SK-N-SH (cell line): ENCODE data around the gene LDB1. TPM values are rescaled to one million over a fixed set of nuclear protein-coding genes. Genes with fewer than 3 reads are reported as not detected.

ENCODE experiments used
- CTCF ChIA-PET: fragments of 300-600, 350-600 bp; formaldehyde crosslinking; extraction: SDS; loops from one replicate; lab custom pipeline; 2021; lab: Yijun Ruan, JAX
- POLR2A ChIA-PET: fragments of 350-600 bp; sonication (Branson Sonifier 250); formaldehyde crosslinking; extraction: SDS; loops from one replicate; lab custom pipeline; 2020; ENCODE audit warnings: antibody characterized with exemption, inconsistent platforms; lab: Yijun Ruan, JAX
- DNase-seq: peaks from one replicate; pipeline ENCODE4 v3.0.0; 2012
- H2AFZ ChIP-seq: fragments of 200-600 bp; sonication (generic); 2 replicates; pipeline ENCODE4 v1.8.1; 2016; ENCODE audit warnings: antibody characterized with exemption, mild to moderate bottlenecking, low read depth
- H3F3A ChIP-seq: fragments of 200-600 bp; sonication (generic); replicated peaks from 2 replicates; pipeline ENCODE3; 2016; ENCODE audit warnings: antibody characterized with exemption, mild to moderate bottlenecking; ENCODE audit not compliant: insufficient read depth
- H3K27ac ChIP-seq, 2 experiments: fragments of 200-500 bp in 1 of 2; fragments of 200-600 bp in 1 of 2; sonication (Bioruptor generic) in 1 of 2; sonication (generic), shearing (Covaris generic) in 1 of 2; 2 replicates each; pipeline versions ENCODE4 v1.5.1 to v1.6.1; 2014 to 2016; ENCODE audit warnings: low read depth in 2 of 2, inconsistent platforms in 1 of 2, low read length in 1 of 2, mild to moderate bottlenecking in 1 of 2, mixed read lengths in 1 of 2
- H3K27me3 ChIP-seq: fragments of 200-600 bp; sonication (generic), shearing (Covaris generic); 2 replicates; pipeline ENCODE4 v1.6.1; 2016; ENCODE audit warnings: mixed run types; ENCODE audit not compliant: insufficient read depth
- H3K36me3 ChIP-seq, 2 experiments: fragments of 200-500 bp in 1 of 2; fragments of 200-600 bp in 1 of 2; sonication (Bioruptor generic) in 1 of 2; sonication (generic) in 1 of 2; replicated peaks in 1 of 2; 2 replicates each; pipeline versions ENCODE3 to v1.5.1; 2014 to 2016; ENCODE audit warnings: low read length in 1 of 2, mild to moderate bottlenecking in 1 of 2; ENCODE audit not compliant: insufficient read depth in 2 of 2, control insufficient read depth in 1 of 2
- H3K4me1 ChIP-seq, 2 experiments: fragments of 200-500 bp in 1 of 2; fragments of 200-600 bp in 1 of 2; sonication (Bioruptor generic) in 1 of 2; sonication (generic), shearing (Covaris generic) in 1 of 2; 2 replicates each; pipeline versions ENCODE4 v1.5.1 to v1.6.1; 2014 to 2016; ENCODE audit warnings: low read depth in 1 of 2, low read length in 1 of 2, mixed run types in 1 of 2; ENCODE audit not compliant: insufficient read depth in 2 of 2, control insufficient read depth in 1 of 2
- H3K4me2 ChIP-seq: fragments of 200-600 bp; sonication (generic), shearing (Covaris generic); 2 replicates; pipeline ENCODE4 v1.6.1; 2017; ENCODE audit warnings: mixed run types
- H3K4me3 ChIP-seq, 2 experiments: fragments of 200-500 bp in 1 of 2; fragments of 200-600 bp in 1 of 2; sonication (Bioruptor generic) in 1 of 2; sonication (generic), shearing (Covaris generic) in 1 of 2; 2 replicates each; pipeline versions ENCODE4 v1.5.1 to v1.8.1; 2014 to 2016; ENCODE audit warnings: low read depth in 2 of 2, inconsistent platforms in 1 of 2, low read length in 1 of 2, mild to moderate bottlenecking in 1 of 2, mixed read lengths in 1 of 2, moderate library complexity in 1 of 2
- H3K79me2 ChIP-seq: fragments of 200-600 bp; sonication (generic); 2 replicates; pipeline ENCODE4 v1.8.1; 2017; ENCODE audit warnings: mild to moderate bottlenecking; ENCODE audit not compliant: insufficient read depth
- H3K9ac ChIP-seq: fragments of 200-600 bp; sonication (generic); 2 replicates; pipeline ENCODE4 v1.6.1; 2017; ENCODE audit warnings: mixed run types
- H3K9me2 ChIP-seq: fragments of 200-600 bp; sonication (generic); 2 replicates; pipeline ENCODE4 v1.6.1; 2017; ENCODE audit warnings: mixed run types
- H3K9me3 ChIP-seq: fragments of 200-600 bp; sonication (generic); 2 replicates; pipeline ENCODE4 v1.6.1; 2017; ENCODE audit warnings: mixed run types, mild to moderate bottlenecking, moderate library complexity
- H4K20me1 ChIP-seq: fragments of 200-600 bp; sonication (generic); 2 replicates; pipeline ENCODE4 v1.6.1; 2017; ENCODE audit warnings: mild to moderate bottlenecking, mixed run types; ENCODE audit not compliant: insufficient read depth
- CHD2 ChIP-seq: fragments of 150-350 bp; IDR thresholded peaks from 2 replicates; pipeline ENCODE4 v1.6.1; 2018; ENCODE audit warnings: low read length; ENCODE audit not compliant: partially characterized antibody
- ELF1 ChIP-seq: IDR thresholded peaks from 2 replicates; pipeline ENCODE4 v1.4.0; 2012
- EP300 ChIP-seq, 2 experiments: IDR thresholded peaks; 2 replicates each; pipeline versions ENCODE4 v1.4.0 to v1.6.1; 2012; ENCODE audit warnings: borderline replicate concordance in 1 of 2, low read depth in 1 of 2, low read length in 1 of 2
- EZH2phosphoT487 ChIP-seq: fragments of 200-600 bp; sonication (generic); IDR thresholded peaks from 2 replicates; pipeline ENCODE4 v1.6.1; 2017; ENCODE audit warnings: low read depth, mixed run types, mild to moderate bottlenecking, antibody characterized with exemption, moderate library complexity, borderline replicate concordance
- FOXM1 ChIP-seq: IDR thresholded peaks from 2 replicates; pipeline ENCODE4 v1.4.0; 2012; ENCODE audit warnings: low read depth, mild to moderate bottlenecking
- JUND ChIP-seq: IDR thresholded peaks from 2 replicates; pipeline ENCODE4 v1.4.0; 2012
- MEF2A ChIP-seq: IDR thresholded peaks from 2 replicates; pipeline ENCODE4 v1.4.0; 2012; ENCODE audit warnings: low read depth, borderline replicate concordance
- MXI1 ChIP-seq: IDR thresholded peaks from 2 replicates; pipeline ENCODE4 v1.6.1; 2012; ENCODE audit warnings: mild to moderate bottlenecking, low read depth, low read length, improper control_type of control experiment
- NFIC ChIP-seq: IDR thresholded peaks from 2 replicates; pipeline ENCODE4 v1.4.0; 2012; ENCODE audit warnings: borderline replicate concordance
- POLR2AphosphoS5 ChIP-seq: IDR thresholded peaks from 2 replicates; pipeline ENCODE4 v1.6.1; 2012; ENCODE audit warnings: low read depth, low read length
- RAD21 ChIP-seq: IDR thresholded peaks from 2 replicates; pipeline ENCODE4 v1.6.1; 2012; ENCODE audit warnings: mild to moderate bottlenecking, low read length
- RFX5 ChIP-seq: IDR thresholded peaks from 2 replicates; pipeline ENCODE4 v1.6.1; 2012; ENCODE audit warnings: mild to moderate bottlenecking, improper control_type of control experiment, low read length
- RXRA ChIP-seq: IDR thresholded peaks from 2 replicates; pipeline ENCODE4 v1.4.0; 2012; ENCODE audit warnings: low read depth, mild to moderate bottlenecking, borderline replicate concordance
- SIN3A ChIP-seq: IDR thresholded peaks from 2 replicates; pipeline ENCODE4 v1.6.1; 2012; ENCODE audit warnings: low read depth, mild to moderate bottlenecking, low read length, moderate library complexity, borderline replicate concordance
- SMC3 ChIP-seq: IDR thresholded peaks from 2 replicates; pipeline ENCODE4 v1.6.1; 2012; ENCODE audit warnings: low read depth, low read length, improper control_type of control experiment
- TAF1 ChIP-seq: IDR thresholded peaks from 2 replicates; pipeline ENCODE4 v1.6.1; 2012; ENCODE audit warnings: low read depth, mild to moderate bottlenecking, low read length, moderate library complexity, borderline replicate concordance
- TCF12 ChIP-seq: IDR thresholded peaks from 2 replicates; pipeline ENCODE4 v1.4.0; 2012
- TEAD4 ChIP-seq: IDR thresholded peaks from 2 replicates; pipeline ENCODE4 v1.4.0; 2012; ENCODE audit warnings: mild to moderate bottlenecking, borderline replicate concordance; ENCODE audit not compliant: insufficient read depth
- YY1 ChIP-seq: IDR thresholded peaks from 2 replicates; pipeline ENCODE4 v1.4.0; 2012; ENCODE audit warnings: low read depth, mild to moderate bottlenecking
- WGBS: methylation state at CpG from one replicate; pipeline ENCODE4 v1.1.6; 2017; ENCODE audit warnings: low lambda C conversion rate; 5-methylcytosine and 5-hydroxymethylcytosine counted together
- polyA plus RNA-seq, 3 experiments: library from polyadenylated mRNA; depleted of rRNA; stranded (reverse); fragments of >200 nt; gene quantifications; 2 replicates each; pipeline ENCODE4 v1.2.3, GENCODE V29; 2012
- TF ChIP-seq, protein P1 (sequence below): fragments of 200-600 bp; sonication (generic); IDR thresholded peaks from 2 replicates; pipeline ENCODE4 v1.6.1; 2017; ENCODE audit warnings: antibody characterized with exemption, mild to moderate bottlenecking, moderate library complexity
- TF ChIP-seq, protein P2 (sequence below): fragments of 150-350 bp; IDR thresholded peaks from 2 replicates; pipeline ENCODE4 v1.6.1; 2017; ENCODE audit warnings: antibody characterized with exemption, low read length, low read depth, borderline replicate concordance
- TF ChIP-seq, protein P3 (sequence below): IDR thresholded peaks from 2 replicates; pipeline ENCODE4; 2012
- TF ChIP-seq, protein P4 (sequence below): fragments of 150-350 bp; IDR thresholded peaks from 2 replicates; pipeline ENCODE4 v1.6.1; 2016; ENCODE audit warnings: mild to moderate bottlenecking, low read depth, low read length
- TF ChIP-seq, protein P5 (sequence below): IDR thresholded peaks from 2 replicates; pipeline ENCODE4 v1.4.0; 2012; ENCODE audit warnings: low read depth
- TF ChIP-seq, protein P6 (sequence below): IDR thresholded peaks from 2 replicates; pipeline ENCODE4 v1.4.0; 2012; ENCODE audit warnings: low read depth, borderline replicate concordance

Gene LDB1
- polyA plus RNA-seq, 1 of the 3 experiments (the other 2 are of a cell fraction), result 85.9 TPM

DNA sequence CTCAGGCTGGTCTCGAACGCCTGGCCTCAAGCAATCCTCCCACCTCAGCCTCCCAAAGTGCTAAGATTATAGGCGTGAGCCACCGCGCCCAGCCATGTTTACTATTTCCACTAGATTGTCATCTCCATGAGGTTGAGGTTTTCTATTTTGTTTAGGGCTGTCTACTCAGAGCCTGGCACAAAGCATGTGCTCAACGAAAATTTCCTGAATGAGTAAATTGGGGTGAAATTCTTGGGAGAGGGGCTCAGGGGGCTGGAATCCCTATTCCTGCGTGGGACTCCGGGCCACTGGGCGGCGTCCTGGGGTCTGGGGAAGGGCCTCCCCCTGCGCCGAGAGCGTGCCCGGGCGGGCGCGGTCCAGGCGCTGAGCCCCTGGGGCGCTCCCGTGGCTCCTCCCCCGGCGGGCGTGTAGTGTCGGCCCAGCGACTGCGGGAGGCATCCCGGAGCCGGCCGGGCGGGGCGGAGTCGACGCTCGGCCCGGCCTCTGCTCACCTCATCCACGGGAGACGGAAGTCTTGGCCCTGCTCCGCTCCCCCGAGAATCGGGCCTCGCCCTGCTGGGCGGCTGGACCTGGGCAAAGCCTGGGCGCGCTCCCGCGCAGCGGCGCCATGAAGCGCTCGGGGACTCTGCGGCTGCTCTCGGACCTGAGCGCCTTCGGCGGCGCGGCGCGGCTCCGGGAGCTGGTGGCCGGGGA lies 55.2 kb downstream of the LDB1 start, which contains the start of gene HPS6:
TSS of gene HPS6 (plus strand) at position 482 of the 693 bp plus-strand sequence. CDS start at position 608, 126 bp downstream.
- Histone ChIP-seq H3F3A (peaks cover 12% of the 10 kb centered on the region), H3K9ac (peak within 1 kb of the TSS; percentile 96), H3K4me3 (peak within 1 kb of the TSS; percentile 78 to 92), H4K20me1 (peaks cover 19% of the 10 kb centered on the region), H3K36me3 (peaks cover 4 to 23% of the 10 kb centered on the region in 2 experiments), H3K27me3 (no peaks in the 10 kb centered on the region), H3K27ac (peak within 1 kb of the TSS; percentile 74), H3K79me2 (peaks cover 40% of the 10 kb centered on the region), H3K9me3 (no peaks in the 10 kb centered on the region), H3K4me1 (peaks cover 8 to 12% of the 10 kb centered on the region in 2 experiments; a peak in 3 of 4 replicates), H3K9me2 (no peaks in the 10 kb centered on the region), H2AFZ (peak within 1 kb of the TSS; percentile 91), H3K4me2 (peak within 1 kb of the TSS; percentile 98)
- ChIA-PET POLR2A (interaction anchor here (1.0 kb wide), 1 partner anchor 8 kb away, joined by 3 read pairs; no protein-coding TSS in a partner anchor), CTCF (interaction anchor here (0.9 to 5.4 kb wide), 8 partner anchors 9 to 224 kb away, joined by 3 to 25 read pairs (median 5); partner anchors contain the start of gene ARMH3)
- peak; percentile 98 for DNase-seq
- WGBS, result 16% methylated on average over 9 of the region's 61 CpGs
- TF ChIP-seq RXRA (no peak), MEF2A (no peak), POLR2AphosphoS5 (peak; percentile 82), ELF1 (peak; percentile 93), EP300 (IDR thresholded peaks at IDR 0.05; ENCODE audit: borderline replicate concordance in 1 of 2, low read depth in 1 of 2, low read length in 1 of 2) (peak in 1 of 2 experiments; percentile 14; a peak in 1 of 4 replicates), TCF12 (peak; percentile 21; the same call in 1 of the 2 replicates), RFX5 (no peak), SMC3 (no peak), YY1 (peak; percentile 30; the same call in 1 of the 2 replicates), SIN3A (no peak), FOXM1 (no peak), TAF1 (peak; percentile 64; the same call in 1 of the 2 replicates), EZH2phosphoT487 (no peak), TEAD4 (no peak), MXI1 (peak; percentile 79), RAD21 (peak; percentile 19), NFIC (peak; percentile 14; the same call in 1 of the 2 replicates), CHD2 (peak; percentile 40), JUND (no peak)
- TF ChIP-seq, protein P1, sequence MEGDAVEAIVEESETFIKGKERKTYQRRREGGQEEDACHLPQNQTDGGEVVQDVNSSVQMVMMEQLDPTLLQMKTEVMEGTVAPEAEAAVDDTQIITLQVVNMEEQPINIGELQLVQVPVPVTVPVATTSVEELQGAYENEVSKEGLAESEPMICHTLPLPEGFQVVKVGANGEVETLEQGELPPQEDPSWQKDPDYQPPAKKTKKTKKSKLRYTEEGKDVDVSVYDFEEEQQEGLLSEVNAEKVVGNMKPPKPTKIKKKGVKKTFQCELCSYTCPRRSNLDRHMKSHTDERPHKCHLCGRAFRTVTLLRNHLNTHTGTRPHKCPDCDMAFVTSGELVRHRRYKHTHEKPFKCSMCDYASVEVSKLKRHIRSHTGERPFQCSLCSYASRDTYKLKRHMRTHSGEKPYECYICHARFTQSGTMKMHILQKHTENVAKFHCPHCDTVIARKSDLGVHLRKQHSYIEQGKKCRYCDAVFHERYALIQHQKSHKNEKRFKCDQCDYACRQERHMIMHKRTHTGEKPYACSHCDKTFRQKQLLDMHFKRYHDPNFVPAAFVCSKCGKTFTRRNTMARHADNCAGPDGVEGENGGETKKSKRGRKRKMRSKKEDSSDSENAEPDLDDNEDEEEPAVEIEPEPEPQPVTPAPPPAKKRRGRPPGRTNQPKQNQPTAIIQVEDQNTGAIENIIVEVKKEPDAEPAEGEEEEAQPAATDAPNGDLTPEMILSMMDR, result peak; percentile 40; the same call in 1 of the 2 replicates
- TF ChIP-seq, protein P2, sequence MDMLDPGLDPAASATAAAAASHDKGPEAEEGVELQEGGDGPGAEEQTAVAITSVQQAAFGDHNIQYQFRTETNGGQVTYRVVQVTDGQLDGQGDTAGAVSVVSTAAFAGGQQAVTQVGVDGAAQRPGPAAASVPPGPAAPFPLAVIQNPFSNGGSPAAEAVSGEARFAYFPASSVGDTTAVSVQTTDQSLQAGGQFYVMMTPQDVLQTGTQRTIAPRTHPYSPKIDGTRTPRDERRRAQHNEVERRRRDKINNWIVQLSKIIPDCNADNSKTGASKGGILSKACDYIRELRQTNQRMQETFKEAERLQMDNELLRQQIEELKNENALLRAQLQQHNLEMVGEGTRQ, result no peak
- TF ChIP-seq, protein P3, sequence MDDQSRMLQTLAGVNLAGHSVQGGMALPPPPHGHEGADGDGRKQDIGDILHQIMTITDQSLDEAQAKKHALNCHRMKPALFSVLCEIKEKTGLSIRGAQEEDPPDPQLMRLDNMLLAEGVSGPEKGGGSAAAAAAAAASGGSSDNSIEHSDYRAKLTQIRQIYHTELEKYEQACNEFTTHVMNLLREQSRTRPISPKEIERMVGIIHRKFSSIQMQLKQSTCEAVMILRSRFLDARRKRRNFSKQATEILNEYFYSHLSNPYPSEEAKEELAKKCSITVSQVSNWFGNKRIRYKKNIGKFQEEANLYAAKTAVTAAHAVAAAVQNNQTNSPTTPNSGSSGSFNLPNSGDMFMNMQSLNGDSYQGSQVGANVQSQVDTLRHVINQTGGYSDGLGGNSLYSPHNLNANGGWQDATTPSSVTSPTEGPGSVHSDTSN, result no peak
- TF ChIP-seq, protein P4, sequence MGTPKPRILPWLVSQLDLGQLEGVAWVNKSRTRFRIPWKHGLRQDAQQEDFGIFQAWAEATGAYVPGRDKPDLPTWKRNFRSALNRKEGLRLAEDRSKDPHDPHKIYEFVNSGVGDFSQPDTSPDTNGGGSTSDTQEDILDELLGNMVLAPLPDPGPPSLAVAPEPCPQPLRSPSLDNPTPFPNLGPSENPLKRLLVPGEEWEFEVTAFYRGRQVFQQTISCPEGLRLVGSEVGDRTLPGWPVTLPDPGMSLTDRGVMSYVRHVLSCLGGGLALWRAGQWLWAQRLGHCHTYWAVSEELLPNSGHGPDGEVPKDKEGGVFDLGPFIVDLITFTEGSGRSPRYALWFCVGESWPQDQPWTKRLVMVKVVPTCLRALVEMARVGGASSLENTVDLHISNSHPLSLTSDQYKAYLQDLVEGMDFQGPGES, result no peak
- TF ChIP-seq, protein P5, sequence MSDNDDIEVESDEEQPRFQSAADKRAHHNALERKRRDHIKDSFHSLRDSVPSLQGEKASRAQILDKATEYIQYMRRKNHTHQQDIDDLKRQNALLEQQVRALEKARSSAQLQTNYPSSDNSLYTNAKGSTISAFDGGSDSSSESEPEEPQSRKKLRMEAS, result peak; percentile 50; the same call in 1 of the 2 replicates
- TF ChIP-seq, protein P6, sequence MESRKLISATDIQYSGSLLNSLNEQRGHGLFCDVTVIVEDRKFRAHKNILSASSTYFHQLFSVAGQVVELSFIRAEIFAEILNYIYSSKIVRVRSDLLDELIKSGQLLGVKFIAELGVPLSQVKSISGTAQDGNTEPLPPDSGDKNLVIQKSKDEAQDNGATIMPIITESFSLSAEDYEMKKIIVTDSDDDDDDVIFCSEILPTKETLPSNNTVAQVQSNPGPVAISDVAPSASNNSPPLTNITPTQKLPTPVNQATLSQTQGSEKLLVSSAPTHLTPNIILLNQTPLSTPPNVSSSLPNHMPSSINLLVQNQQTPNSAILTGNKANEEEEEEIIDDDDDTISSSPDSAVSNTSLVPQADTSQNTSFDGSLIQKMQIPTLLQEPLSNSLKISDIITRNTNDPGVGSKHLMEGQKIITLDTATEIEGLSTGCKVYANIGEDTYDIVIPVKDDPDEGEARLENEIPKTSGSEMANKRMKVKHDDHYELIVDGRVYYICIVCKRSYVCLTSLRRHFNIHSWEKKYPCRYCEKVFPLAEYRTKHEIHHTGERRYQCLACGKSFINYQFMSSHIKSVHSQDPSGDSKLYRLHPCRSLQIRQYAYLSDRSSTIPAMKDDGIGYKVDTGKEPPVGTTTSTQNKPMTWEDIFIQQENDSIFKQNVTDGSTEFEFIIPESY, result no peak
